H1 (cell line): ENCODE results near the gene FTMT. TPM values are rescaled to one million over a fixed set of nuclear protein-coding genes. Genes with fewer than 3 reads are reported as not detected.

Source experiments
- polyA plus RNA-seq, 7 experiments: library from polyadenylated mRNA; depleted of rRNA in 3 of 7; stranded (reverse) in 5 of 7; unstranded in 2 of 7; fragments of >200 nt in 5 of 7; fragments of 200-250 nt in 2 of 7; gene quantifications; 1 replicate in 5 of 7; 2 replicates in 1 of 7; 4 replicates in 1 of 7; pipeline versions ENCODE4 v1.2.1 to v1.2.3, GENCODE V29; 2011 to 2013; ENCODE audit warnings: missing spikeins in 2 of 7, mixed read lengths in 2 of 7
- total RNA-seq: library from RNA; stranded (reverse); fragmentation: NEBNext Ultra II Directional; extraction: Animal tissue kit (Norgen Biotek cat#: 25700); gene quantifications from 2 replicates; pipeline ENCODE4 v1.2.1, GENCODE V29; 2021

The FTMT gene
- total and polyA plus RNA-seq, 2 of the 8 experiments (the other 6 are each of a cell fraction or from before 2014, with no cell fraction given), result not detected

Other genes starting within 250 kb of the FTMT start
- gene SRFBP1, start 110.1 kb downstream of the FTMT start, total RNA-seq, result 22.5 and 23.3 TPM in 2 replicates
- 1.5 and 2.4 TPM in 2 replicates for gene SRFBP1, start 110.1 kb downstream of the FTMT start, polyA plus RNA-seq (2011; rRNA removed)
- gene LOX, start 226.4 kb downstream of the FTMT start, total RNA-seq, result 1.9 and 2.2 TPM in 2 replicates
- gene LOX, start 226.4 kb downstream of the FTMT start, polyA plus RNA-seq (2011; rRNA removed), result 1.1 and 1.5 TPM in 2 replicates